Aorta (tissue), 5 donors: Measurements from ENCODE around the gene ENTREP1. TPM values are rescaled to one million over a fixed set of nuclear protein-coding genes. Genes with fewer than 3 reads are reported as not detected.
"Not testable (repeated sequence)": the region's sequence is repeated elsewhere in the genome, so short reads cannot be mapped to it uniquely, and the experiment has no call there.

Source experiments
- ATAC-seq: fragments of 200-7000 bp; cut with Tn5 transposase; one replicate; pipeline ENCODE4 v1.9.1; 2022; ENCODE audit warnings: moderate library complexity; ENCODE audit not compliant: low FRiP score
- DNase-seq, 2 donors: peaks; one replicate each; pipeline ENCODE4 v3.0.0-alpha.2; 2020
- H3K27ac ChIP-seq, 2 donors: one replicate each; pipeline ENCODE4 v1.5.1; 2013; ENCODE audit warnings: low read length in 2 of 2, mild to moderate bottlenecking in 2 of 2, moderate library complexity in 2 of 2, control low read depth in 1 of 2, inconsistent platforms in 1 of 2, low read depth in 1 of 2
- H3K27me3 ChIP-seq, 2 donors: one replicate each; pipeline ENCODE4 v1.6.1; 2013; ENCODE audit warnings: control low read depth in 1 of 2, low read length in 1 of 2, mild to moderate bottlenecking in 1 of 2, moderate library complexity in 1 of 2; ENCODE audit not compliant: insufficient read depth in 2 of 2, control insufficient read depth in 1 of 2
- H3K36me3 ChIP-seq, 2 donors: one replicate each; pipeline ENCODE4 v1.6.1; 2013; ENCODE audit warnings: control low read depth in 1 of 2, low read length in 1 of 2, mild to moderate bottlenecking in 1 of 2; ENCODE audit not compliant: insufficient read depth in 2 of 2, control insufficient read depth in 1 of 2
- H3K4me1 ChIP-seq, 2 donors: one replicate each; pipeline ENCODE4 v1.6.1; 2013; ENCODE audit warnings: low read length in 2 of 2, control low read depth in 1 of 2, mild to moderate bottlenecking in 1 of 2, moderate library complexity in 1 of 2; ENCODE audit not compliant: insufficient read depth in 2 of 2, control insufficient read depth in 1 of 2
- H3K4me3 ChIP-seq, 2 donors: one replicate each; pipeline ENCODE4 v1.5.1; 2013; ENCODE audit warnings: low read length in 2 of 2, control low read depth in 1 of 2, mild to moderate bottlenecking in 1 of 2
- H3K9me3 ChIP-seq: one replicate; pipeline ENCODE4 v1.6.1; 2013; ENCODE audit warnings: mild to moderate bottlenecking, low read length; ENCODE audit not compliant: control insufficient read depth
- WGBS, 2 donors: extraction: QIAGEN DNeasy Blood & Tissue Kit; methylation state at CpG; one replicate each; pipeline ENCODE4 v1.1.7; 2013; 5-methylcytosine and 5-hydroxymethylcytosine counted together
- intact Hi-C, 2 donors: fragments of 100-400 bp; cut with DNase I; formaldehyde crosslinking; loops; one replicate each; pipeline versions ENCODE4 v1.14.2 to v1.15.0; 2022
- polyA plus RNA-seq, 2 donors: library from polyadenylated mRNA; stranded (reverse); fragments of 200-250 nt; gene quantifications; one replicate each; pipeline ENCODE4 v1.2.3, GENCODE V29; 2013
- total RNA-seq, 2 donors: library from RNA; stranded (reverse); fragmentation: NEBNext Ultra II Directional; extraction: Animal tissue kit (Norgen Biotek cat#: 25700); gene quantifications; one replicate each; pipeline ENCODE4 v1.2.1, GENCODE V29; 2021
- donor health status: healthy with polysubstance abuse.
- donor health status: Bipolar disorder and iron deficiency.
- donor health status: DM: no; HTN: no; CAD: no.
- donor health status: DM: no; HTN: no; CAD: no.
- donor health status: DM: yes; HTN: yes; CAD: no.

ENTREP1 gene
- total and polyA plus RNA-seq, 4 donors, result 0.25 to 5.7 (median 3.1) TPM

DNA sequence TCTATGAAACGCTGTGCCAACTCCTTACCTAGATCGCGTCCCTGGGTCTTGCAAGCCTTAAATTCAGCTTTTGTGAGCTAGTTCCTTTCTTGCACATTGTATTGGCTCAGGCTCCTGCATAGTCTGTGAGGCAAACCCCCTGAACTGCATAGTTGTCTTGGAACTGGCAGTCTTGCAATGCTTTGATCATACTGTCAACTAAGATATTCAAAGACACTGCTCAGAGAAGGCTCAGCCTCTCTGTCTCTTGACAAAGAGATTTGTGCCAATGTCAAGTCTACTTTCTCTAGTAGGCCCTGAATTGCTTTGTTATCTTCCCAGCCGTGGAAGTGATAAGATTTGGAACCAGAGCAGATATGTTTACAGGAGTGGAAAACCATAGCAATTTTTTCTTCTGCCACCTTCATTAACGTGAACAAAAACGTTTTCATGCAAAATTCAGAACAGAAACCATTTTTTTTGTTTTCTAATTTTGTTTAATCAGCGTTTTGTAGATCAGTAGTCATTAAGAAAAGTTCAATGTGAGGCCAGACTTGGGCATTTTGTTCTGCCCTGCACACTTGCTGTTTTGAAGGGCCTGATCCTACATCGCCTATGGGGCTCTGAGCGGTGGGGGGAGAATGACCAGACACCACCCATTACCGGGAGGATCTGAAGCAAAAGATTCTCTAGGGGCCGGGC is 27.6 kb upstream of the ENTREP1 start:
- H3K36me3 ChIP-seq, result no peaks in the 10 kb centered on the region
- H3K27ac ChIP-seq, result no peak overlapping the region
- WGBS, 2 donors, result 62 to 64% methylated on average over 11 of the region's 11 CpGs
- no peaks in the 10 kb centered on the region for H3K4me1 ChIP-seq
- no peak for DNase-seq
- ATAC-seq, result no peak
- no peaks in the 10 kb centered on the region for H3K9me3 ChIP-seq
- intact Hi-C loops, result no loop called here
- no peak overlapping the region for H3K4me3 ChIP-seq
- no peaks in the 10 kb centered on the region for H3K27me3 ChIP-seq

DNA sequence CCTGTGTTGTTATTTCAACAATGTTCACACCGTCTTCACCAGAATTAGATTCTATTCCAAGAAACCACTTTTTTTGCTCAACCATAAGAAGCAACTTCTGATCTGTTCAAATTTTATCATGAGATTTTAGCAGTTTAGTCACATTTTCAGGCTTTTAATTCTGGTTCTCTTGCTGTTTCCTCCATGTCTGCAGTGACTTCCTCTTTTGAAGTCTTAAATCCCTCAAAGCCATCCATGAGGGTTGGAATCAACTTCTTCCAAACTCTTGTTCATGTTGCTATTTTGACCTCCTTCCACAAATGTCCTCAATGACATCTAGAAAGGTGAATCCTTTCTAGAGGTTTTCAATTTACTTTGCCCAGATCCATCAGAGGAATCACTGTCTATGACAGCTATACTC is 25.7 kb upstream of the ENTREP1 start:
- no peak overlapping the region for H3K27ac ChIP-seq
- H3K27me3 ChIP-seq, result no peaks in the 10 kb centered on the region
- no peak for DNase-seq
- ATAC-seq, result no peak
- no peaks in the 10 kb centered on the region for H3K4me1 ChIP-seq
- intact Hi-C loops, result no loop called here
- 36 to 38% methylated on average over 1 of the region's 1 CpG for WGBS, 2 donors
- no peak overlapping the region for H3K4me3 ChIP-seq
- no peaks in the 10 kb centered on the region for H3K9me3 ChIP-seq
- no peaks in the 10 kb centered on the region for H3K36me3 ChIP-seq

DNA sequence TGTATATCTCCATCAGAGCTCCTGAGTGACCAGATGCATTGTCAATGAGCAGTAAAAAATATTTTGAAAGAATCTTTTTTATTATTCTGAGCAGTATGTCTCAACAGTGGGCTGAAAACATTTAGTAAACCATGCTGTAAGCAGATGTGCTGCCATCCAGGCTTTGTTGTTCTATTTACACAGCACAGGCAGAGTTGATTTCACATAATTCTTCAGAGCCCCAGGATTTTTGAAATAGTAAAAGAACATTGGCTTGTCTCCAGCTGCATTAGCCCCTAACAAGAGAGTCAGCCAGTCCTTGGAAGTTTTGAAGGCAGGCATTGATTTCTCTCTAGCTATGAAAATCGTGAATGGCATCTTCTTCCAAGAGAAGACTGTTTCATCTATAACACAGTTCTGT is 25.2 kb upstream of the ENTREP1 start:
- intact Hi-C loops, result no loop called here
- 29 to 30% methylated on average over 1 of the region's 1 CpG for WGBS, 2 donors
- DNase-seq, result no peak

DNA sequence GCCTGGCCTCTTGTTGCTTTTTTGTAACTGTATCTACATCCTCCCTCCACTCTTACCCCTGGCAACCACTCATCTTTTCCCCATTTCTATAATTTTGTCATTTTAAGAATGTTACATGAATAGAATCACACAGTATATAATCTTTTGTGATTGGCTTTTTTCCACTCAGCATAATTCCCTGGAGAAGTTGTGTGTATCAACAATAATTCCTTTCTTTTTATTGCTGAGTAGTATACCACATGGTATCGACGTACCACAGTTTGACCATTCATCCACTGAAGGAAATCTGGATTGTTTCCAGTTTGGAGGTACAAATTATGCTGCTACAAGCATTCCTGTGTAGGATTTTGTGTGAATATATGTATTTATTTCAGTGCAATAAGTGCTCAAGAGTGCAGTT is 21.7 kb upstream of the ENTREP1 start:
- H3K4me3 ChIP-seq, result no peak overlapping the region

More for the DNA sequence above, 25.2 kb upstream of the ENTREP1 start:
- no peaks in the 10 kb centered on the region for H3K36me3 ChIP-seq
- no peak for ATAC-seq
- H3K27ac ChIP-seq, result no peak overlapping the region
- H3K4me1 ChIP-seq, result no peaks in the 10 kb centered on the region
- H3K4me3 ChIP-seq, result no peak overlapping the region
- no peaks in the 10 kb centered on the region for H3K9me3 ChIP-seq
- H3K27me3 ChIP-seq, result no peaks in the 10 kb centered on the region

DNA sequence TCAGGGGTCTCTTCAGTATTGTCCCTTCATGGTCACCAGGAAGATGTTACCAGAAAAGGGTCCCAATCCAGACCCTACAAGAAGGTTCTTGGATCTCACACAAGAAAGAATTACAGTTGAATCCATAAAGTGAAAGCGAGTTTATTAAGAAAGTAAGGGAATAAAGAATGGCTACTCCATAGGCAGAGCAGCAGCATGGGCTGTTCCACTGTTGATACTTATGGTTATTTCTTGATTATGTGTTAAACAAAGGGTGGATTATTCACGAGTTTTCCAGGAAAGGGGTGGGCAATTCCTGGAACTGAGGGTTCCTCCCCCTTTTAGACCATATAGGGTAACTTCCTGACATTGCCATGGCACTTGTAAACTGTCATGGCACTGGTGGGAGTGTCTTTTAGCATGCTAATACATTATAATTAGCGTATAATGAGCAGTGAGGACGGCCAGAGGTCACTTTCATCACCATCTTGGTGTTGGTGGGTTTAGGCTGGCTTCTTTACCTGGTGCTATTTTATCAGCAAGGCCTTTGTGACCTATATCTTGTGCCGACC is 18.0 kb upstream of the ENTREP1 start:
- H3K27ac ChIP-seq, H3K9me3 ChIP-seq, H3K36me3 ChIP-seq, ATAC-seq, H3K4me1 ChIP-seq, DNase-seq, H3K27me3 ChIP-seq, H3K4me3 ChIP-seq, intact Hi-C loops: not testable (repeated sequence)
- 90 to 92% methylated on average over 5 of the region's 5 CpGs for WGBS, 2 donors

More for the DNA sequence above, 21.7 kb upstream of the ENTREP1 start:
- DNase-seq, result no peak
- H3K9me3 ChIP-seq, result no peaks in the 10 kb centered on the region
- no peaks in the 10 kb centered on the region for H3K36me3 ChIP-seq
- intact Hi-C loops, result no loop called here
- no peaks in the 10 kb centered on the region for H3K27me3 ChIP-seq
- peaks cover 0 to 2% of the 10 kb centered on the region in 2 donors for H3K4me1 ChIP-seq
- no peak for ATAC-seq
- 89 to 96% methylated on average over 2 of the region's 2 CpGs for WGBS, 2 donors
- no peak overlapping the region for H3K27ac ChIP-seq

DNA sequence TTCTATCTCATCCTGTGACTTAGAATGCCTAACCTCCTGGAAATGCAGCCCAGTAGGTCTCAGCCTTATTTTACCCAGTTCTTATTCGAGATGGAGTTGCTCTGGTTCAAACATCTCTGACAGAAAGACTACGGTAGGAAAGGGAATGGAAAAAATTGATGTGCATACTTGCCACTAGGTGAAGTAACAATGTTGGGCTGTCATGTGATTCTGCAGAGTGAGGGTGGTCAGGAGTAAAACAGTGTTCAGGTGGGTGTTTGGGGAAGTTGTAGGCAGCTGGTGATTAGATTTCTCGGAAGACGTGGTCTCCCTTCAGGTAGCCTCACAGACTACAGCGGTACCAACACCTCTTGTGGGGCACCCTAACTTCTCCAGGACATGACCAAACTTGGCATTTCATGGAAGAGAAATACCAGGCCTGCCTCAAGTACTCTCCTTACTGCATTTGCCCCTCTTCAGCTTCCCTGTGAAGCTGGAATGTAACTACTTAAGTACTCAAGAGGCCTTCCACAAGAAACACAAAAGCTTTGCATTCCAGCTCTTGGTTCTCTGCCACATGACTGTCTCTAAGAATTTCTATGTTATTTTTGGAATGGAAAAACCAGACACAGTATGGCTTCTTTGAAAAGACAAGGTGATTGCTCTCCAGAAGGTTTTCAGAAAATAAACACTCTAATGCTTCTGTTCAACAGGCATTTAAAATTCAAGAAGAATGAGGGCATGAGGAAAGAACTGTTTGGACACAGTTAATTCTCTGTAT is 17.4 kb upstream of the ENTREP1 start:
- no peak overlapping the region for H3K27ac ChIP-seq

DNA sequence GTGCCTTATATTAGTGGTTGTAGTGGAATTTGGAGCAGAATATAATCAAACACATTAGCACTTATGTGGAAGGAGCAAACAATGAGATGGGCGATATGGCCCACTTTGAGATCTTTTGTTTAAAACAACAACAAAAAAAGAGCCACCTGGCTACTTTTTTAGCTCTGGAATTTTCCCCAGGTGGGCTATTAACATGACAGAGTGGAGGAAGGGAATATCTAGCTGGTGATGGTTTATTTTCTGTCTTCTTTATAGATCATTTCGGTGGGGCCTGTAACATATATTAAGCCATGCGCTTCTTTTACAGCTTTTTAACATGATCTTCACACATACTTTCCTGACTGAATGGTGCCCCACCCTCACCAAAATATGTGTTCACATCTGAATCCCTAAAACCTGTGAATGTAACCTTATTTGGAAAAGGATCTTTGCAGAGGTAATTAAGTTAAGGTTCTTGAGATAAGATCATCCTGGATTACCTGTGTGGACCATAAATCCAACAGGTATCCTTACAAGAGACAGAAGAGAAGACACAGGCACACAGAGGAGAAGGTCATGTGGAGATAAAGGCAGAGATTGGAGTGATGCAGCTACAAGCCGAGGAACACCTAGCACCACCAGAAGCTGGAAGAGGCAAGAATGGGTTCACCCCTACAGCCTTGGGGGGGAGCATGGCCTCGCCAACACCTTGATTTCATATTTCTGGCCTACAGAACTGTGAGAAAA is 16.6 kb upstream of the ENTREP1 start:
- WGBS, 2 donors, result 81 to 87% methylated on average over 5 of the region's 5 CpGs
- Histone ChIP-seq H3K4me3 (no peak overlapping the region), H3K27me3 (no peaks in the 10 kb centered on the region), H3K36me3 (no peaks in the 10 kb centered on the region), H3K4me1 (peaks cover 0 to 2% of the 10 kb centered on the region in 2 donors), H3K9me3 (peaks cover 2% of the 10 kb centered on the region), H3K27ac (no peak overlapping the region)
- intact Hi-C loops, result no loop called here
- no peak for ATAC-seq
- DNase-seq, result no peak

More for the DNA sequence above, 17.4 kb upstream of the ENTREP1 start:
- 69 to 76% methylated on average over 5 of the region's 5 CpGs for WGBS, 2 donors
- Histone ChIP-seq H3K9me3 (peaks cover under 1% of the 10 kb centered on the region), H3K36me3 (no peaks in the 10 kb centered on the region), H3K4me1 (peaks cover 0 to 2% of the 10 kb centered on the region in 2 donors), H3K27me3 (no peaks in the 10 kb centered on the region), H3K4me3 (no peak overlapping the region)
- intact Hi-C loops, result no loop called here
- DNase-seq, result no peak
- no peak for ATAC-seq

GRCh38 chr9:69313175-69313574 is 11.8 kb upstream of the ENTREP1 start:
- intact Hi-C loops, result no loop called here
- Histone ChIP-seq H3K27me3 (no peaks in the 10 kb centered on the region), H3K4me3 (no peak overlapping the region), H3K36me3 (no peaks in the 10 kb centered on the region), H3K27ac (no peak overlapping the region), H3K4me1 (no peaks in the 10 kb centered on the region), H3K9me3 (peaks cover 2% of the 10 kb centered on the region)
- DNase-seq (no peak), ATAC-seq (no peak)
